ENCODE measurements around the gene METTL14. TPM values are rescaled to one million over a fixed set of nuclear protein-coding genes. Genes with fewer than 3 reads are reported as not detected.

METTL14 gene
- total RNA-seq, 1 experiment from 2014 or later: 51.1 TPM

DNA sequence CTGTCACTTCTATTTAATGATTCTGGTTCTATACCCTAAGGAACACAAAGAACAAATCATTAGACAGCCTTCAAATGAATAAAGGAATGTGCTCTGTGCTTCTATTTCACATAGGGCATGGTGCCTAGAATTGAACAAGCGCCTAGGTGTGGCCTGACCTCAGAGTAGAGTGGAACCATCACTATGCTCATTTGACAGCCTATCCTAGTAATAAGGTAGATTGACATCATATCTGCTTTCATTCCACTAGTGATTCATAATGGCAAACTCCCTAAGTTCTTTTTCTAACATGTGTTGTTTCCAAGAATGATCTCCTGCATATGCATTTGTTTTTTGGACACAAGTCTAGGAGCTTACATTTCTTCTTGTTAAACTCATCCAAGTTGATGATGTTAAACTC lies 36.6 kb downstream of the METTL14 start (continued):
- TF ChIP-seq JAZF1 (CRISPR knock-in tag; IDR thresholded peaks at IDR 0.05): no peak

DNA sequence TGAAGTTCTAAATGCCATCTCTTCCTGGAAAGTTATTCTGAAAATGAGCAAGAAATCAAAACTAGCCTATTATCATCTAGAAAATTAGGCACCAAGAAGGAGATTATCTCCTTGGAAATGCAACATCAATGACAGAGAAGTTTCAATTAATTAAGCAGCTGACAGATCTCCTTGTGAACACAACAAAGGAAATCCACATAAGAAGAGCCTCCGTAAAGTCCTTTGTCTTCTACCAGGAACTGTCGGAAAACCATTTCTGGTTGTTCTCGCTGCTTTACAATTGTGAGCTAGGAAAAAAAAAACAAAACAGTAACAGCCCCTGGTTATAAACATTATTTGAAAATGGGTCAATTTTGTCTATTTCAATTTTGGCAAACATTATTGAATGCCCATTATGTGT lies 38.2 kb downstream of the METTL14 start:
- ChIA-PET POLR2A (no interaction called here), CTCF (no interaction called here)
- H3K27ac Mint-ChIP-seq: no peak overlapping the region
- no peaks in the 10 kb centered on the region for H3K27me3 Mint-ChIP-seq (ENCODE audit: low read depth)
- H3K36me3 Mint-ChIP-seq: peaks cover 24% of the 10 kb centered on the region
- no peak overlapping the region for H3K4me3 Mint-ChIP-seq
- H3K9me3 Mint-ChIP-seq: no peaks in the 10 kb centered on the region
- H3K4me1 Mint-ChIP-seq: peaks cover 4% of the 10 kb centered on the region
- DNase-seq (ENCODE audit: low spot score) (no peak), ATAC-seq (no peak)
- no peak for TF ChIP-seq GTF2I (CRISPR knock-in tag; conservative IDR thresholded peaks at IDR 0.05)
- TF ChIP-seq, protein P1, sequence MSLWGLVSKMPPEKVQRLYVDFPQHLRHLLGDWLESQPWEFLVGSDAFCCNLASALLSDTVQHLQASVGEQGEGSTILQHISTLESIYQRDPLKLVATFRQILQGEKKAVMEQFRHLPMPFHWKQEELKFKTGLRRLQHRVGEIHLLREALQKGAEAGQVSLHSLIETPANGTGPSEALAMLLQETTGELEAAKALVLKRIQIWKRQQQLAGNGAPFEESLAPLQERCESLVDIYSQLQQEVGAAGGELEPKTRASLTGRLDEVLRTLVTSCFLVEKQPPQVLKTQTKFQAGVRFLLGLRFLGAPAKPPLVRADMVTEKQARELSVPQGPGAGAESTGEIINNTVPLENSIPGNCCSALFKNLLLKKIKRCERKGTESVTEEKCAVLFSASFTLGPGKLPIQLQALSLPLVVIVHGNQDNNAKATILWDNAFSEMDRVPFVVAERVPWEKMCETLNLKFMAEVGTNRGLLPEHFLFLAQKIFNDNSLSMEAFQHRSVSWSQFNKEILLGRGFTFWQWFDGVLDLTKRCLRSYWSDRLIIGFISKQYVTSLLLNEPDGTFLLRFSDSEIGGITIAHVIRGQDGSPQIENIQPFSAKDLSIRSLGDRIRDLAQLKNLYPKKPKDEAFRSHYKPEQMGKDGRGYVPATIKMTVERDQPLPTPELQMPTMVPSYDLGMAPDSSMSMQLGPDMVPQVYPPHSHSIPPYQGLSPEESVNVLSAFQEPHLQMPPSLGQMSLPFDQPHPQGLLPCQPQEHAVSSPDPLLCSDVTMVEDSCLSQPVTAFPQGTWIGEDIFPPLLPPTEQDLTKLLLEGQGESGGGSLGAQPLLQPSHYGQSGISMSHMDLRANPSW (CRISPR knock-in tag; conservative IDR thresholded peaks at IDR 0.05; ENCODE audit: low read depth): no peak
- no peak for TF ChIP-seq CBFB (CRISPR knock-in tag; IDR thresholded peaks at IDR 0.05; ENCODE audit: low read depth)
- no peak for TF ChIP-seq CREM (CRISPR knock-in tag; IDR thresholded peaks at IDR 0.05)
- no peak for TF ChIP-seq SOX15 (CRISPR knock-in tag; IDR thresholded peaks at IDR 0.05)
- TF ChIP-seq, protein P2, sequence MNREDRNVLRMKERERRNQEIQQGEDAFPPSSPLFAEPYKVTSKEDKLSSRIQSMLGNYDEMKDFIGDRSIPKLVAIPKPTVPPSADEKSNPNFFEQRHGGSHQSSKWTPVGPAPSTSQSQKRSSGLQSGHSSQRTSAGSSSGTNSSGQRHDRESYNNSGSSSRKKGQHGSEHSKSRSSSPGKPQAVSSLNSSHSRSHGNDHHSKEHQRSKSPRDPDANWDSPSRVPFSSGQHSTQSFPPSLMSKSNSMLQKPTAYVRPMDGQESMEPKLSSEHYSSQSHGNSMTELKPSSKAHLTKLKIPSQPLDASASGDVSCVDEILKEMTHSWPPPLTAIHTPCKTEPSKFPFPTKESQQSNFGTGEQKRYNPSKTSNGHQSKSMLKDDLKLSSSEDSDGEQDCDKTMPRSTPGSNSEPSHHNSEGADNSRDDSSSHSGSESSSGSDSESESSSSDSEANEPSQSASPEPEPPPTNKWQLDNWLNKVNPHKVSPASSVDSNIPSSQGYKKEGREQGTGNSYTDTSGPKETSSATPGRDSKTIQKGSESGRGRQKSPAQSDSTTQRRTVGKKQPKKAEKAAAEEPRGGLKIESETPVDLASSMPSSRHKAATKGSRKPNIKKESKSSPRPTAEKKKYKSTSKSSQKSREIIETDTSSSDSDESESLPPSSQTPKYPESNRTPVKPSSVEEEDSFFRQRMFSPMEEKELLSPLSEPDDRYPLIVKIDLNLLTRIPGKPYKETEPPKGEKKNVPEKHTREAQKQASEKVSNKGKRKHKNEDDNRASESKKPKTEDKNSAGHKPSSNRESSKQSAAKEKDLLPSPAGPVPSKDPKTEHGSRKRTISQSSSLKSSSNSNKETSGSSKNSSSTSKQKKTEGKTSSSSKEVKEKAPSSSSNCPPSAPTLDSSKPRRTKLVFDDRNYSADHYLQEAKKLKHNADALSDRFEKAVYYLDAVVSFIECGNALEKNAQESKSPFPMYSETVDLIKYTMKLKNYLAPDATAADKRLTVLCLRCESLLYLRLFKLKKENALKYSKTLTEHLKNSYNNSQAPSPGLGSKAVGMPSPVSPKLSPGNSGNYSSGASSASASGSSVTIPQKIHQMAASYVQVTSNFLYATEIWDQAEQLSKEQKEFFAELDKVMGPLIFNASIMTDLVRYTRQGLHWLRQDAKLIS (CRISPR knock-in tag; IDR thresholded peaks at IDR 0.05; ENCODE audit: borderline replicate concordance): no peak
- TF ChIP-seq, protein P3, sequence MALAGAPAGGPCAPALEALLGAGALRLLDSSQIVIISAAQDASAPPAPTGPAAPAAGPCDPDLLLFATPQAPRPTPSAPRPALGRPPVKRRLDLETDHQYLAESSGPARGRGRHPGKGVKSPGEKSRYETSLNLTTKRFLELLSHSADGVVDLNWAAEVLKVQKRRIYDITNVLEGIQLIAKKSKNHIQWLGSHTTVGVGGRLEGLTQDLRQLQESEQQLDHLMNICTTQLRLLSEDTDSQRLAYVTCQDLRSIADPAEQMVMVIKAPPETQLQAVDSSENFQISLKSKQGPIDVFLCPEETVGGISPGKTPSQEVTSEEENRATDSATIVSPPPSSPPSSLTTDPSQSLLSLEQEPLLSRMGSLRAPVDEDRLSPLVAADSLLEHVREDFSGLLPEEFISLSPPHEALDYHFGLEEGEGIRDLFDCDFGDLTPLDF (CRISPR knock-in tag; IDR thresholded peaks at IDR 0.05): no peak
- TF ChIP-seq, protein P4, sequence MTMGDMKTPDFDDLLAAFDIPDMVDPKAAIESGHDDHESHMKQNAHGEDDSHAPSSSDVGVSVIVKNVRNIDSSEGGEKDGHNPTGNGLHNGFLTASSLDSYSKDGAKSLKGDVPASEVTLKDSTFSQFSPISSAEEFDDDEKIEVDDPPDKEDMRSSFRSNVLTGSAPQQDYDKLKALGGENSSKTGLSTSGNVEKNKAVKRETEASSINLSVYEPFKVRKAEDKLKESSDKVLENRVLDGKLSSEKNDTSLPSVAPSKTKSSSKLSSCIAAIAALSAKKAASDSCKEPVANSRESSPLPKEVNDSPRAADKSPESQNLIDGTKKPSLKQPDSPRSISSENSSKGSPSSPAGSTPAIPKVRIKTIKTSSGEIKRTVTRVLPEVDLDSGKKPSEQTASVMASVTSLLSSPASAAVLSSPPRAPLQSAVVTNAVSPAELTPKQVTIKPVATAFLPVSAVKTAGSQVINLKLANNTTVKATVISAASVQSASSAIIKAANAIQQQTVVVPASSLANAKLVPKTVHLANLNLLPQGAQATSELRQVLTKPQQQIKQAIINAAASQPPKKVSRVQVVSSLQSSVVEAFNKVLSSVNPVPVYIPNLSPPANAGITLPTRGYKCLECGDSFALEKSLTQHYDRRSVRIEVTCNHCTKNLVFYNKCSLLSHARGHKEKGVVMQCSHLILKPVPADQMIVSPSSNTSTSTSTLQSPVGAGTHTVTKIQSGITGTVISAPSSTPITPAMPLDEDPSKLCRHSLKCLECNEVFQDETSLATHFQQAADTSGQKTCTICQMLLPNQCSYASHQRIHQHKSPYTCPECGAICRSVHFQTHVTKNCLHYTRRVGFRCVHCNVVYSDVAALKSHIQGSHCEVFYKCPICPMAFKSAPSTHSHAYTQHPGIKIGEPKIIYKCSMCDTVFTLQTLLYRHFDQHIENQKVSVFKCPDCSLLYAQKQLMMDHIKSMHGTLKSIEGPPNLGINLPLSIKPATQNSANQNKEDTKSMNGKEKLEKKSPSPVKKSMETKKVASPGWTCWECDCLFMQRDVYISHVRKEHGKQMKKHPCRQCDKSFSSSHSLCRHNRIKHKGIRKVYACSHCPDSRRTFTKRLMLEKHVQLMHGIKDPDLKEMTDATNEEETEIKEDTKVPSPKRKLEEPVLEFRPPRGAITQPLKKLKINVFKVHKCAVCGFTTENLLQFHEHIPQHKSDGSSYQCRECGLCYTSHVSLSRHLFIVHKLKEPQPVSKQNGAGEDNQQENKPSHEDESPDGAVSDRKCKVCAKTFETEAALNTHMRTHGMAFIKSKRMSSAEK (CRISPR knock-in tag; IDR thresholded peaks at IDR 0.05; ENCODE audit: borderline replicate concordance): no peak
- no peak for TF ChIP-seq GABPB1 (CRISPR knock-in tag; IDR thresholded peaks at IDR 0.05)
- no peak for TF ChIP-seq RORB (CRISPR knock-in tag; IDR thresholded peaks at IDR 0.05)
- no peak for TF ChIP-seq ZNF423 (CRISPR knock-in tag; IDR thresholded peaks at IDR 0.05)
- TF ChIP-seq CREB1 (CRISPR knock-in tag; IDR thresholded peaks at IDR 0.05): no peak
- no peak for TF ChIP-seq ZNF317 (CRISPR knock-in tag; IDR thresholded peaks at IDR 0.05; ENCODE audit: borderline replicate concordance, low read depth)
- TF ChIP-seq, protein P5, sequence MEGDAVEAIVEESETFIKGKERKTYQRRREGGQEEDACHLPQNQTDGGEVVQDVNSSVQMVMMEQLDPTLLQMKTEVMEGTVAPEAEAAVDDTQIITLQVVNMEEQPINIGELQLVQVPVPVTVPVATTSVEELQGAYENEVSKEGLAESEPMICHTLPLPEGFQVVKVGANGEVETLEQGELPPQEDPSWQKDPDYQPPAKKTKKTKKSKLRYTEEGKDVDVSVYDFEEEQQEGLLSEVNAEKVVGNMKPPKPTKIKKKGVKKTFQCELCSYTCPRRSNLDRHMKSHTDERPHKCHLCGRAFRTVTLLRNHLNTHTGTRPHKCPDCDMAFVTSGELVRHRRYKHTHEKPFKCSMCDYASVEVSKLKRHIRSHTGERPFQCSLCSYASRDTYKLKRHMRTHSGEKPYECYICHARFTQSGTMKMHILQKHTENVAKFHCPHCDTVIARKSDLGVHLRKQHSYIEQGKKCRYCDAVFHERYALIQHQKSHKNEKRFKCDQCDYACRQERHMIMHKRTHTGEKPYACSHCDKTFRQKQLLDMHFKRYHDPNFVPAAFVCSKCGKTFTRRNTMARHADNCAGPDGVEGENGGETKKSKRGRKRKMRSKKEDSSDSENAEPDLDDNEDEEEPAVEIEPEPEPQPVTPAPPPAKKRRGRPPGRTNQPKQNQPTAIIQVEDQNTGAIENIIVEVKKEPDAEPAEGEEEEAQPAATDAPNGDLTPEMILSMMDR (IDR thresholded peaks at IDR 0.05): no peak
- no peak for TF ChIP-seq ZNF671 (CRISPR knock-in tag; IDR thresholded peaks at IDR 0.05)
- no peak for TF ChIP-seq SP1 (CRISPR knock-in tag; conservative IDR thresholded peaks at IDR 0.05)
- TF ChIP-seq, protein P6, sequence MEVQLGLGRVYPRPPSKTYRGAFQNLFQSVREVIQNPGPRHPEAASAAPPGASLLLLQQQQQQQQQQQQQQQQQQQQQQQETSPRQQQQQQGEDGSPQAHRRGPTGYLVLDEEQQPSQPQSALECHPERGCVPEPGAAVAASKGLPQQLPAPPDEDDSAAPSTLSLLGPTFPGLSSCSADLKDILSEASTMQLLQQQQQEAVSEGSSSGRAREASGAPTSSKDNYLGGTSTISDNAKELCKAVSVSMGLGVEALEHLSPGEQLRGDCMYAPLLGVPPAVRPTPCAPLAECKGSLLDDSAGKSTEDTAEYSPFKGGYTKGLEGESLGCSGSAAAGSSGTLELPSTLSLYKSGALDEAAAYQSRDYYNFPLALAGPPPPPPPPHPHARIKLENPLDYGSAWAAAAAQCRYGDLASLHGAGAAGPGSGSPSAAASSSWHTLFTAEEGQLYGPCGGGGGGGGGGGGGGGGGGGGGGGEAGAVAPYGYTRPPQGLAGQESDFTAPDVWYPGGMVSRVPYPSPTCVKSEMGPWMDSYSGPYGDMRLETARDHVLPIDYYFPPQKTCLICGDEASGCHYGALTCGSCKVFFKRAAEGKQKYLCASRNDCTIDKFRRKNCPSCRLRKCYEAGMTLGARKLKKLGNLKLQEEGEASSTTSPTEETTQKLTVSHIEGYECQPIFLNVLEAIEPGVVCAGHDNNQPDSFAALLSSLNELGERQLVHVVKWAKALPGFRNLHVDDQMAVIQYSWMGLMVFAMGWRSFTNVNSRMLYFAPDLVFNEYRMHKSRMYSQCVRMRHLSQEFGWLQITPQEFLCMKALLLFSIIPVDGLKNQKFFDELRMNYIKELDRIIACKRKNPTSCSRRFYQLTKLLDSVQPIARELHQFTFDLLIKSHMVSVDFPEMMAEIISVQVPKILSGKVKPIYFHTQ (CRISPR knock-in tag; IDR thresholded peaks at IDR 0.05): no peak
- no peak for TF ChIP-seq PRRX2 (CRISPR knock-in tag; IDR thresholded peaks at IDR 0.05)

Measured in WTC11 (cell line).